GM12878 (cell line): Measurements from ENCODE around the gene RUNDC1. TPM values are rescaled to one million over a fixed set of nuclear protein-coding genes. Genes with fewer than 3 reads are reported as not detected.

Experiments
- CHD4 ChIP-seq: fragments of 200-600 bp; sonication (generic); IDR thresholded peaks from 2 replicates; pipeline ENCODE4 v1.6.1; 2016; ENCODE audit warnings: mild to moderate bottlenecking
- EP300 ChIP-seq, 2 experiments: fragments of 150-350 bp in 1 of 2; IDR thresholded peaks; 2 replicates each; pipeline ENCODE4 v1.6.1; 2011 to 2012; ENCODE audit warnings: low read depth in 2 of 2, low read length in 2 of 2, borderline replicate concordance in 1 of 2, improper control_type of control experiment in 1 of 2, inconsistent platforms in 1 of 2; ENCODE audit not compliant: control insufficient read depth in 1 of 2
- ESRRA ChIP-seq: IDR thresholded peaks from 2 replicates; pipeline ENCODE4 v1.6.1; 2012; ENCODE audit warnings: mild to moderate bottlenecking, low read length, improper control_type of control experiment
- HDAC6 ChIP-seq: fragments of 200-600 bp; sonication (generic); IDR thresholded peaks from one replicate; pipeline ENCODE4 v1.8.0; 2017; ENCODE audit warnings: antibody characterized with exemption; ENCODE audit not compliant: unreplicated experiment
- IKZF2 ChIP-seq, 2 experiments: fragments of 450-650 bp; IDR thresholded peaks; 2 replicates each; pipeline ENCODE4 v1.6.1; 2017; ENCODE audit warnings: mild to moderate bottlenecking in 2 of 2, moderate library complexity in 2 of 2
- IRF4 ChIP-seq: IDR thresholded peaks from 2 replicates; pipeline ENCODE4 v1.6.1; 2011; ENCODE audit warnings: low read depth, low read length
- JUNB ChIP-seq: IDR thresholded peaks from 2 replicates; pipeline ENCODE4 v1.6.1; 2016; ENCODE audit warnings: antibody characterized with exemption, mild to moderate bottlenecking
- LARP7 ChIP-seq: fragments of 450-650 bp; IDR thresholded peaks from 2 replicates; pipeline ENCODE4 v1.6.1; 2017; ENCODE audit warnings: mild to moderate bottlenecking
- NR2C1 ChIP-seq: fragments of 450-650 bp; IDR thresholded peaks from 2 replicates; pipeline ENCODE4 v1.6.1; 2017; ENCODE audit warnings: antibody characterized with exemption, mild to moderate bottlenecking, moderate library complexity
- PAX8 ChIP-seq: fragments of 450-650 bp; IDR thresholded peaks from 2 replicates; pipeline ENCODE4 v1.6.1; 2017; ENCODE audit warnings: mild to moderate bottlenecking, moderate library complexity
- PML ChIP-seq: IDR thresholded peaks from 2 replicates; pipeline ENCODE4 v1.6.1; 2012; ENCODE audit warnings: low read length, inconsistent platforms
- RAD21 ChIP-seq: IDR thresholded peaks from 2 replicates; pipeline ENCODE4 v1.6.1; 2011; ENCODE audit warnings: mild to moderate bottlenecking, low read depth, low read length, moderate library complexity; ENCODE audit not compliant: insufficient read depth
- RELA ChIP-seq: fragments of 450-650 bp; IDR thresholded peaks from 2 replicates; pipeline ENCODE4 v1.8.0; 2014; ENCODE audit warnings: borderline replicate concordance; ENCODE audit not compliant: partially characterized antibody
- SIN3A ChIP-seq: IDR thresholded peaks from 2 replicates; pipeline ENCODE4 v1.6.1; 2012; ENCODE audit warnings: low read depth, low read length, improper control_type of control experiment
- SMAD5 ChIP-seq: IDR thresholded peaks from 2 replicates; pipeline ENCODE4 v1.6.1; 2016; ENCODE audit warnings: antibody characterized with exemption, low read depth
- SMARCA5 ChIP-seq: fragments of 450-650 bp; IDR thresholded peaks from 2 replicates; pipeline ENCODE4 v1.6.1; 2017; ENCODE audit warnings: mild to moderate bottlenecking
- SP1 ChIP-seq: IDR thresholded peaks from one replicate; pipeline ENCODE4 v1.6.1; 2011; ENCODE audit warnings: low read depth, low read length
- STAT1 ChIP-seq: fragments of 450-650 bp; conservative IDR thresholded peaks from 2 replicates; pipeline ENCODE4 v1.6.1; 2014; ENCODE audit warnings: antibody characterized with exemption, mild to moderate bottlenecking
- ZNF384 ChIP-seq: IDR thresholded peaks from 2 replicates; pipeline ENCODE4 v1.6.1; 2012; ENCODE audit warnings: low read depth, mild to moderate bottlenecking, low read length, improper control_type of control experiment, borderline replicate concordance
- polyA plus RNA-seq, 11 experiments: library from polyadenylated mRNA; depleted of rRNA in 4 of 11; unstranded in 6 of 11; stranded (reverse) in 5 of 11; fragments of >200 nt; fragmentation: Nextera tagmentation in 4 of 11; fragmentation: Illumina TruSeq in 1 of 11; extraction: Ambion mirVana in 4 of 11; extraction: Trizol in 1 of 11; gene quantifications; 1 replicate in 1 of 11; 2 replicates in 10 of 11; pipeline versions ENCODE4 v1.2.1 to v1.2.3, GENCODE V29; 2011 to 2016; ENCODE audit warnings: inconsistent platforms in 2 of 11, missing spikeins in 2 of 11, low read depth in 1 of 11
- total RNA-seq, 4 experiments: library from RNA; depleted of rRNA in 3 of 4; stranded (reverse); fragments of >200 nt in 3 of 4; fragmentation: Illumina TruSeq in 1 of 4; extraction: Trizol in 1 of 4; gene quantifications; 2 replicates each; pipeline versions ENCODE4 v1.2.1 to v1.2.3, GENCODE V29; 2013 to 2021
- TF ChIP-seq, protein P1 (sequence below): IDR thresholded peaks from 2 replicates; pipeline ENCODE4 v1.6.1; 2012; ENCODE audit warnings: low read depth, low read length, improper control_type of control experiment
- TF ChIP-seq, protein P2 (sequence below): IDR thresholded peaks from 2 replicates; pipeline ENCODE4 v1.6.1; 2011; ENCODE audit warnings: low read depth, low read length, improper control_type of control experiment, borderline replicate concordance
- TF ChIP-seq, protein P3 (sequence below): fragments of 450-650 bp; IDR thresholded peaks from 2 replicates; pipeline ENCODE4 v1.6.1; 2014; ENCODE audit warnings: mild to moderate bottlenecking
- TF ChIP-seq, protein P4 (sequence below): IDR thresholded peaks from 2 replicates; pipeline ENCODE4 v1.6.1; 2012; ENCODE audit warnings: low read depth, low read length, improper control_type of control experiment
- TF ChIP-seq, protein P5 (sequence below): fragments of 150-350 bp; IDR thresholded peaks from 2 replicates; pipeline ENCODE4 v1.6.1; 2016; ENCODE audit warnings: low read depth, low read length

RUNDC1 gene
- total and polyA plus RNA-seq, 10 of the 15 experiments (the other 5 are each of a cell fraction or from before 2014, with no cell fraction given) = 2.9 to 15.6 (median 8.2) TPM

DNA sequence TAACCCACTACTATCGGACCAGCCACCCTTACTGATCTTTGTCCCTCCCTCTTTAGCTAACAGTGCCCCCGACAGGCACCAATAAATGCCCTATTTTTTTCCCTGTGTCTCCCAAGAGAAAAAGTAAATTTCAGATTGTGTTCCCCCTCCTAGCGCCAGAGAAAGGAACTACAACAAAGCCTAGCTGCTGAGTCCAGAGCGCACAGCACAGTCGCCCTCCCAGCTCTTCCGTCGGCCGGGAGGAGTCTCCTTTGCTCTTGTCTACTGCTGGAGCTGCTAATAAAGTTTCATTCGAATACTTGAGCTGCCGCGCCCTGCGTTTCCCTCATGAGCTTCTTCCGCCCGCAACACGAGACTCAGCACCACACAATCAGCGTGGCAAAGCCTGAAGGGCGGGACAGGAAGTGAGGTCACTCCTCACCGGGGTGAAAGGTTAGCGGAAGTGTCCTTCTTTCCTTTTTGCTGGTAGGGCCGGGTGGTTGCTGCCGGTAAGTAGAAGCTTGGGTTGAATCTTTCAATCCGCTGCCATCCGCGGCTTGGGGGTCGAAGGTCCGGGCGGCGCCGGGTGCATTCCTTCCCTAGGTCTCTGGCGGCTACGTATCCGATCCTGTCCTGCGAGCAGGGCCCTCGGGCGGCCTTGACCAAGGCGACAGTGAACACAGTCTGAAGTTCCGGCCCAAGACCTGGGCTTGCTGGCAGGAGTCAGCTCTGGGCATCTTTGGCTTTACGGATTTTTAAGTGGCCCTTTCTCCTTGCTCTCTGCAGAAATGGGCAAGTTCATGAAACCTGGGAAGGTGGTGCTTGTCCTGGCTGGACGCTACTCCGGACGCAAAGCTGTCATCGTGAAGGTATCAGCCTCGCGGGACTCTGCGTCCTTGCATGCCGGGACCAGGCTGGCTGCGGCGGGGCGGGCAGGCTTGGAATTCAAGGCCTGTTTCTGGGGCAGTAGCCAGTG lies 17.9 kb downstream of the RUNDC1 start, which contains the start of gene RPL27 (continued):
- TF ChIP-seq JUNB (no peak; the same call in 1 of the 2 replicates), SP1 (peak; percentile 66), CHD4 (no peak), EP300 (IDR thresholded peaks at IDR 0.05; ENCODE audit: borderline replicate concordance in 1 of 2, control insufficient read depth in 1 of 2, low read depth in 2 of 2, low read length in 2 of 2) (peak in 1 of 2 experiments; percentile 73; a peak in 2 of 4 replicates), SIN3A (peak; percentile 96), PML (peak; percentile 98), PAX8 (no peak), SMAD5 (peak; percentile 89; the same call in 1 of the 2 replicates), NR2C1 (peak; percentile 99), RAD21 (peak; percentile 60), SMARCA5 (peak; percentile 55; the same call in 1 of the 2 replicates), RELA (peak; percentile 83), STAT1 (peak; percentile 96), ZNF384 (peak; percentile 76; the same call in 1 of the 2 replicates), IRF4 (peak; percentile 33; the same call in 1 of the 2 replicates), ESRRA (no peak), HDAC6 (no peak), LARP7 (peak; percentile 79), IKZF2 (IDR thresholded peaks at IDR 0.05) (peak; percentile 74 to 85)
- TF ChIP-seq, protein P1, sequence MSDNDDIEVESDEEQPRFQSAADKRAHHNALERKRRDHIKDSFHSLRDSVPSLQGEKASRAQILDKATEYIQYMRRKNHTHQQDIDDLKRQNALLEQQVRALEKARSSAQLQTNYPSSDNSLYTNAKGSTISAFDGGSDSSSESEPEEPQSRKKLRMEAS = peak; percentile 96
- TF ChIP-seq, protein P2, sequence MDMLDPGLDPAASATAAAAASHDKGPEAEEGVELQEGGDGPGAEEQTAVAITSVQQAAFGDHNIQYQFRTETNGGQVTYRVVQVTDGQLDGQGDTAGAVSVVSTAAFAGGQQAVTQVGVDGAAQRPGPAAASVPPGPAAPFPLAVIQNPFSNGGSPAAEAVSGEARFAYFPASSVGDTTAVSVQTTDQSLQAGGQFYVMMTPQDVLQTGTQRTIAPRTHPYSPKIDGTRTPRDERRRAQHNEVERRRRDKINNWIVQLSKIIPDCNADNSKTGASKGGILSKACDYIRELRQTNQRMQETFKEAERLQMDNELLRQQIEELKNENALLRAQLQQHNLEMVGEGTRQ = peak; percentile 32; the same call in 1 of the 2 replicates
- TF ChIP-seq, protein P3, sequence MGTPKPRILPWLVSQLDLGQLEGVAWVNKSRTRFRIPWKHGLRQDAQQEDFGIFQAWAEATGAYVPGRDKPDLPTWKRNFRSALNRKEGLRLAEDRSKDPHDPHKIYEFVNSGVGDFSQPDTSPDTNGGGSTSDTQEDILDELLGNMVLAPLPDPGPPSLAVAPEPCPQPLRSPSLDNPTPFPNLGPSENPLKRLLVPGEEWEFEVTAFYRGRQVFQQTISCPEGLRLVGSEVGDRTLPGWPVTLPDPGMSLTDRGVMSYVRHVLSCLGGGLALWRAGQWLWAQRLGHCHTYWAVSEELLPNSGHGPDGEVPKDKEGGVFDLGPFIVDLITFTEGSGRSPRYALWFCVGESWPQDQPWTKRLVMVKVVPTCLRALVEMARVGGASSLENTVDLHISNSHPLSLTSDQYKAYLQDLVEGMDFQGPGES = peak; percentile 19; the same call in 1 of the 2 replicates
- TF ChIP-seq, protein P4, sequence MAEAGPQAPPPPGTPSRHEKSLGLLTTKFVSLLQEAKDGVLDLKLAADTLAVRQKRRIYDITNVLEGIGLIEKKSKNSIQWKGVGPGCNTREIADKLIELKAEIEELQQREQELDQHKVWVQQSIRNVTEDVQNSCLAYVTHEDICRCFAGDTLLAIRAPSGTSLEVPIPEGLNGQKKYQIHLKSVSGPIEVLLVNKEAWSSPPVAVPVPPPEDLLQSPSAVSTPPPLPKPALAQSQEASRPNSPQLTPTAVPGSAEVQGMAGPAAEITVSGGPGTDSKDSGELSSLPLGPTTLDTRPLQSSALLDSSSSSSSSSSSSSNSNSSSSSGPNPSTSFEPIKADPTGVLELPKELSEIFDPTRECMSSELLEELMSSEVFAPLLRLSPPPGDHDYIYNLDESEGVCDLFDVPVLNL = peak; percentile 79
- TF ChIP-seq, protein P5, sequence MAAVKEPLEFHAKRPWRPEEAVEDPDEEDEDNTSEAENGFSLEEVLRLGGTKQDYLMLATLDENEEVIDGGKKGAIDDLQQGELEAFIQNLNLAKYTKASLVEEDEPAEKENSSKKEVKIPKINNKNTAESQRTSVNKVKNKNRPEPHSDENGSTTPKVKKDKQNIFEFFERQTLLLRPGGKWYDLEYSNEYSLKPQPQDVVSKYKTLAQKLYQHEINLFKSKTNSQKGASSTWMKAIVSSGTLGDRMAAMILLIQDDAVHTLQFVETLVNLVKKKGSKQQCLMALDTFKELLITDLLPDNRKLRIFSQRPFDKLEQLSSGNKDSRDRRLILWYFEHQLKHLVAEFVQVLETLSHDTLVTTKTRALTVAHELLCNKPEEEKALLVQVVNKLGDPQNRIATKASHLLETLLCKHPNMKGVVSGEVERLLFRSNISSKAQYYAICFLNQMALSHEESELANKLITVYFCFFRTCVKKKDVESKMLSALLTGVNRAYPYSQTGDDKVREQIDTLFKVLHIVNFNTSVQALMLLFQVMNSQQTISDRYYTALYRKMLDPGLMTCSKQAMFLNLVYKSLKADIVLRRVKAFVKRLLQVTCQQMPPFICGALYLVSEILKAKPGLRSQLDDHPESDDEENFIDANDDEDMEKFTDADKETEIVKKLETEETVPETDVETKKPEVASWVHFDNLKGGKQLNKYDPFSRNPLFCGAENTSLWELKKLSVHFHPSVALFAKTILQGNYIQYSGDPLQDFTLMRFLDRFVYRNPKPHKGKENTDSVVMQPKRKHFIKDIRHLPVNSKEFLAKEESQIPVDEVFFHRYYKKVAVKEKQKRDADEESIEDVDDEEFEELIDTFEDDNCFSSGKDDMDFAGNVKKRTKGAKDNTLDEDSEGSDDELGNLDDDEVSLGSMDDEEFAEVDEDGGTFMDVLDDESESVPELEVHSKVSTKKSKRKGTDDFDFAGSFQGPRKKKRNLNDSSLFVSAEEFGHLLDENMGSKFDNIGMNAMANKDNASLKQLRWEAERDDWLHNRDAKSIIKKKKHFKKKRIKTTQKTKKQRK = 0 out of 2 replicates have a peak, but pooled peaks have one; percentile 6
